ENCODE measurements around the gene IQCC.

DNA sequence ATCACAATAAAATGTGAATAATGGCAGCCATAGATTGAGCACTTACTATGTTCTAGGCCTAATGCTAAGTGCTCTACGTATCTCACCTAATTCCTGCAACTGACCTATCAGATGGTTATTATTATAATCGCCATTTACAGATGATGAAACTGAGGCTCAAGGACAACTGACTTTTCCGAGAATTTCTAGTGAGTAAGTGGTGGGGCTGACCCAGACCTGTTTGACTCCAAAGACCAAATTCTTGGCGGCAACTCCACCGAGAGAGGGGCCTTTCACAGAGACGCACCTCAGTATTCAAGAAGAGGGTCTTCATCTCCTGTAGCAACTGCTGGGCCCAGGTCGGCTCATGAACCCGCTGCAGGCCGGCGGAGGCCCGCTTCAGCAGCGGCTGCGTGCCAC, 16.1 kb downstream of the IQCC start:
- TF ChIP-seq, protein P1, sequence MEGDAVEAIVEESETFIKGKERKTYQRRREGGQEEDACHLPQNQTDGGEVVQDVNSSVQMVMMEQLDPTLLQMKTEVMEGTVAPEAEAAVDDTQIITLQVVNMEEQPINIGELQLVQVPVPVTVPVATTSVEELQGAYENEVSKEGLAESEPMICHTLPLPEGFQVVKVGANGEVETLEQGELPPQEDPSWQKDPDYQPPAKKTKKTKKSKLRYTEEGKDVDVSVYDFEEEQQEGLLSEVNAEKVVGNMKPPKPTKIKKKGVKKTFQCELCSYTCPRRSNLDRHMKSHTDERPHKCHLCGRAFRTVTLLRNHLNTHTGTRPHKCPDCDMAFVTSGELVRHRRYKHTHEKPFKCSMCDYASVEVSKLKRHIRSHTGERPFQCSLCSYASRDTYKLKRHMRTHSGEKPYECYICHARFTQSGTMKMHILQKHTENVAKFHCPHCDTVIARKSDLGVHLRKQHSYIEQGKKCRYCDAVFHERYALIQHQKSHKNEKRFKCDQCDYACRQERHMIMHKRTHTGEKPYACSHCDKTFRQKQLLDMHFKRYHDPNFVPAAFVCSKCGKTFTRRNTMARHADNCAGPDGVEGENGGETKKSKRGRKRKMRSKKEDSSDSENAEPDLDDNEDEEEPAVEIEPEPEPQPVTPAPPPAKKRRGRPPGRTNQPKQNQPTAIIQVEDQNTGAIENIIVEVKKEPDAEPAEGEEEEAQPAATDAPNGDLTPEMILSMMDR (IDR thresholded peaks at IDR 0.05; ENCODE audit: insufficient read depth, low read length), result no peak
- TF ChIP-seq, protein P2, sequence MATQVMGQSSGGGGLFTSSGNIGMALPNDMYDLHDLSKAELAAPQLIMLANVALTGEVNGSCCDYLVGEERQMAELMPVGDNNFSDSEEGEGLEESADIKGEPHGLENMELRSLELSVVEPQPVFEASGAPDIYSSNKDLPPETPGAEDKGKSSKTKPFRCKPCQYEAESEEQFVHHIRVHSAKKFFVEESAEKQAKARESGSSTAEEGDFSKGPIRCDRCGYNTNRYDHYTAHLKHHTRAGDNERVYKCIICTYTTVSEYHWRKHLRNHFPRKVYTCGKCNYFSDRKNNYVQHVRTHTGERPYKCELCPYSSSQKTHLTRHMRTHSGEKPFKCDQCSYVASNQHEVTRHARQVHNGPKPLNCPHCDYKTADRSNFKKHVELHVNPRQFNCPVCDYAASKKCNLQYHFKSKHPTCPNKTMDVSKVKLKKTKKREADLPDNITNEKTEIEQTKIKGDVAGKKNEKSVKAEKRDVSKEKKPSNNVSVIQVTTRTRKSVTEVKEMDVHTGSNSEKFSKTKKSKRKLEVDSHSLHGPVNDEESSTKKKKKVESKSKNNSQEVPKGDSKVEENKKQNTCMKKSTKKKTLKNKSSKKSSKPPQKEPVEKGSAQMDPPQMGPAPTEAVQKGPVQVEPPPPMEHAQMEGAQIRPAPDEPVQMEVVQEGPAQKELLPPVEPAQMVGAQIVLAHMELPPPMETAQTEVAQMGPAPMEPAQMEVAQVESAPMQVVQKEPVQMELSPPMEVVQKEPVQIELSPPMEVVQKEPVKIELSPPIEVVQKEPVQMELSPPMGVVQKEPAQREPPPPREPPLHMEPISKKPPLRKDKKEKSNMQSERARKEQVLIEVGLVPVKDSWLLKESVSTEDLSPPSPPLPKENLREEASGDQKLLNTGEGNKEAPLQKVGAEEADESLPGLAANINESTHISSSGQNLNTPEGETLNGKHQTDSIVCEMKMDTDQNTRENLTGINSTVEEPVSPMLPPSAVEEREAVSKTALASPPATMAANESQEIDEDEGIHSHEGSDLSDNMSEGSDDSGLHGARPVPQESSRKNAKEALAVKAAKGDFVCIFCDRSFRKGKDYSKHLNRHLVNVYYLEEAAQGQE (IDR thresholded peaks at IDR 0.05; ENCODE audit: insufficient replicate concordance, low read depth), result no peak
- TF ChIP-seq POLR2AphosphoS5 (IDR thresholded peaks at IDR 0.05; ENCODE audit: low read depth) (no peak), SPI1 (IDR thresholded peaks at IDR 0.05; ENCODE audit: borderline replicate concordance, low read depth) (no peak), GABPA (IDR thresholded peaks at IDR 0.05; ENCODE audit: low read depth) (no peak)

All from HL-60 (cell line).